Posterior vena cava (tissue), 2 donors: ENCODE measurements around the gene SERPINB6. TPM values are rescaled to one million over a fixed set of nuclear protein-coding genes. Genes with fewer than 3 reads are reported as not detected.
"Not testable (repeated sequence)": the region's sequence is repeated elsewhere in the genome, so short reads cannot be mapped to it uniquely, and the experiment has no call there.

Source experiments
- DNase-seq: peaks from one replicate; pipeline ENCODE4 v3.0.0-alpha.2; 2020; ENCODE audit warnings: low spot score
- intact Hi-C, 2 donors: fragments of 100-400 bp; cut with DNase I; formaldehyde crosslinking; loops; one replicate each; pipeline versions ENCODE4 v1.14.1 to v1.14.2; 2022 to 2023
- total RNA-seq, 2 donors: library from RNA; stranded (reverse); fragmentation: NEBNext Ultra II Directional; extraction: Animal tissue kit (Norgen Biotek cat#: 25700); gene quantifications; one replicate each; pipeline ENCODE4 v1.2.1, GENCODE V29; 2021
- donor health status: DM: yes; HTN: yes; CAD: no.
- donor health status: DM: yes; HTN: yes; CAD: no.

The SERPINB6 gene
- total RNA-seq, 2 donors from 2014 or later, result 90.7 to 98.3 TPM

DNA sequence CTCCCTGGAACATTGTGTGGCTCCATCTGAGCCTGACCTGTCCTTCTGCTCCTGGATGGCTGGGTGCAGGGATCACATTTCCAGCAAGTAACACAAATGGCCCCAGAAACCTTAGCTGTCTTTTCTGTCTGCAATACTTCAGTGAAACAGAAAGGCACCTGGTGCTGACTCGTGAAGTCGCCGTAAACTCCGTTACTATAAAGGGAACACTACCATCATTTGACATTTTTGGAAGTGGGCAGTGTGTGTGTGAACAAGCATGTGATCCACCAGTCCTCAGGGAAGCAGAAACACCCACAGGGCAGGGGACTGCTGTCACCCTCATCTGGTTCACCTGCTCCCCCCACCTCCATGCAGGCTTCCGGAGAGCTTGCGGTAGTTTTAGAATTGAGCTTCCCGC, 23.9 kb downstream of the SERPINB6 start:
- DNase-seq, result no peak
- intact Hi-C loops, result no loop called here

DNA sequence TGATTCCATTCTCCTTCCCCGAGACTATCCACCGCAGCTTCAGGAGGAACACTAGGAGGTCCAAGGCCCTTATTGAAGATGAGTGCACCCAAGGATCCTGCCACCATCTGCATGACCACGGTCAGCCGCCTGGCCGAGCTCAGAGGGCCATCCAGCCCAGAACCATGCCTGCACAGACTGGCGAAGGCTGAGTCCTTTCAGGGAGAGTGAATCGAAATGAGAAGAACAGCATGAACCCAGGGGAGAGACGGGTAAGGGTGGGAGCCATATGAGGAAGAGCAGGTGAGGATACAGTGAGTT, 26.3 kb downstream of the SERPINB6 start:
- intact Hi-C loops, result no loop called here
- DNase-seq, result no peak

GRCh38 chr6:2944405-2945152, 26.8 kb downstream of the SERPINB6 start:
- no peak for DNase-seq
- intact Hi-C loops, result no loop called here

DNA sequence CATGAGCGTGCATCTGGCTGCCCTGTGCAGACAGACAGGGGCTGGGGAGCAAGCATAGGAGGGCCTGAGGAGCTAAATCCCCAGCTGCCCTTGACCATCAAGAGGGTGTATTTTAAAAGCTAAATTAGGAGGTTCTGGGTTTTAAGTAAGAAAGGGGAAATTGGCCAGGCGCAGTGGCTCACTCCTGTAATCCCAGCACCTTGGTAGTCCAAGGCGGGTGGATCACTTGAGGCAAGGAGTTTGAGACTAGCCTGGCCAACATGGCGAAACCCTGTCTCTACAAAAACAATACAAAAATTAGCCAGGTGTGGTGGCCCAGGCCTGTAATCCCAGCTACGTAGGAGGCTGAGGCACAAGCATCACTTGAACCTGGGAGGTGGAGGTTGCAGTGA, 27.8 kb downstream of the SERPINB6 start:
- intact Hi-C loops, result no loop called here
- DNase-seq, result no peak

- DNase-seq, result no peak
- intact Hi-C loops, result no loop called here
Measured at GRCh38 chr6:2942914-2943563, 28.3 kb downstream of the SERPINB6 start.

- intact Hi-C loops, DNase-seq: not testable (repeated sequence)
Measured at GRCh38 chr6:2942116-2942515, 29.3 kb downstream of the SERPINB6 start.

DNA sequence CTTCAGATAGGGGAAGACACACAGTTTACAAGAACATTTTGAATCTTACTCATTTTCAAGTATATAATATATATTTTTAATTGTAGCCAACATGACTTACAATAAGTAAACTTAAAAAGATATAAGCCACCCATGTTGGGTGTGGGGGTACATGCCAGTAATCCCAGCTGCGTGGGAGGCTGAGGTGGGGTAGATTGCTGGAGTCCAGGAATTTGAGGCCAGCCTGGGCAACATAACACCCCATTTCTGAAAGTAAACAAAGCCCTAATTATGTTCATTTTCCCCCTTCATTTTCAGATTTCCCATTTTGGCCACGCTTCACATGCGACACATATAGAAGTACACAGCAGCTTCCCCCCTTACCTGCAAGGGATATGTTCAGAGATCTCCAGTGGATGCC, 30.5 kb downstream of the SERPINB6 start:
- DNase-seq, result no peak
- intact Hi-C loops, result no loop called here

- DNase-seq, result no peak
- intact Hi-C loops, result no loop called here
Measured at GRCh38 chr6:2940010-2940850, 31.1 kb downstream of the SERPINB6 start.

DNA sequence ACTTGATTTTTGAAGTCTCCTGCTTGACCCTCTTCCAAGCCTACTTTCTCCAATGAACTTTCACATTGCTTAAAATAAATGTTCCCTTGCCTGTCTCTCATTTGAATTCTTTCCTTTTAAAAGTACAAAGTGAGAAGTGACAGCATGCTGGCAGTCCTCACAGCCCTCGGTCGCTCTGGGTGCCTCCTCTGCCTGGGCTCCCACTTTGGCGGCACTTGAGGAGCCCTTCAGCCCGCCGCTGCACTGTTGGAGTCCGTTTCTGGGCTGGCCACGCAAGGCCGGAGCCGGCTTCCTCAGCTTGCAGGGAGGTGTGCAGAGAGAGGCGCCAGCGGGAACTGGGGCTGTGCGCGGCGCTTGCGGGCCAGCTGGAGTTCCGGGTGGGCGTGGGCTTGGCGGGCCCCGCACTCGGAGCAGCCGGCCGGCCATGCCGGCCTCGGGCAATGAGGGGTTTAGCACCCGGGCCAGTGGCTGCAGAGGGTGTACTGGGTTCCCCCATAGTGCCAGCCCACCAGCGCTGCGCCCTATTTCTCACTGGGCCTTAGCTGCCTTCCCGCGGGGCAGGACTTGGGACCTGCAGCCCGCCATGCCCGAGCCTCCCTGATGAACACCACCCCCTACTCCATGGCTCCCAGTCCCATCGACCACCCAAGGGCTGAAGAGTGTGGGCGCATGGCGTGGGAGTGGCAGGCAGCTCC, 31.9 kb downstream of the SERPINB6 start:
- no peak for DNase-seq
- intact Hi-C loops, result loop anchor here (10.0 kb wide), 2 partner anchors 85 to 145 kb away; no protein-coding TSS in a partner anchor

DNA sequence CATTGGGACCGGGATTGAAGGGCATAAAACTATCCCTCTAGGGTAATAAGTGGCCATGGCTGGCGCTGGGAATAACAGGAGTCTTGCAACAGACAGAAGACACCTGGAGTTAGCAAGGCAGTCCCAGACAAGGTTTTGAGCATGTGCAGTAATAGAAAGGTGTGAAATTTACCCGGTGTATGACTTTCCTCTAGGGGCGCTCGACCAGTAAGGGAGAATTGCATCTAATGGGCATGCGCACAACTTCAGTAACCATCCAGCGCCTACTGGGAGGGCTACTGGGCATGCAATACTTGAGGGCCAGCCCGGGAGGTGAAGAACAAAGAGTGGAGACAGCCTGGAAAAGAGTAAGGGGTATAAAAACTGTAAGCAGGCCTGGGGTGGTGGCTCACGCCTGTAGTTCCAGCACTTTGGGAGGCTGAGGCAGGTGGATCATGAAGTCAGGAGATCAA, 32.7 kb downstream of the SERPINB6 start:
- intact Hi-C loops, result loop anchor here (10.0 kb wide), 2 partner anchors 84 to 144 kb away; no protein-coding TSS in a partner anchor
- no peak for DNase-seq

GRCh38 chr6:2938004-2938631, 33.2 kb downstream of the SERPINB6 start:
- intact Hi-C loops, result loop anchor here (10.0 kb wide), 2 partner anchors 83 to 143 kb away; no protein-coding TSS in a partner anchor
- no peak for DNase-seq

DNA sequence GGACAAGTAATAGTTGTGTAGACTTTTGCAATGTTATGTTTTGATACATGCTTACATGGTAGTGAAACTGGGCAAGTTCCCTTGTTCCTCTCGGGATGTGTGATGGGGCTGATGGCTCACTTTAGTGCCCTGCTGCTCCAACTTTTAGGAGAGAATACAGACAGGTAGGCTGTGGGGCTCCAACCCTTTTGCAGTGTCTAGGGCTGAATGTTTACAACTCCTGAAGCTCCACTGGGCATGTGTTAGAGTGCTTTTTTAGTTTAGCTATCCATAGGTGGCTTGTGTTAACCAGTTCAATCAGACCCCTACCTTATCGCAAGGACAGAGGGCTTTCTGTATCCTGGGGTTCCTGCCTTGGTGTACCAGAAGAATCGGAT, 33.8 kb downstream of the SERPINB6 start:
- intact Hi-C loops, result loop anchor here (10.0 kb wide), 2 partner anchors 83 to 143 kb away; no protein-coding TSS in a partner anchor
- DNase-seq, result no peak

GRCh38 chr6:2935566-2936291, 35.6 kb downstream of the SERPINB6 start:
- intact Hi-C loops, result loop anchor here (10.0 kb wide), 2 partner anchors 81 to 141 kb away; no protein-coding TSS in a partner anchor
- no peak for DNase-seq

GRCh38 chr6:2934057-2934456, 37.3 kb downstream of the SERPINB6 start:
- DNase-seq, result no peak
- intact Hi-C loops, result loop anchor here (5.0 to 10.0 kb wide), 3 partner anchors 79 to 139 kb away; no protein-coding TSS in a partner anchor

GRCh38 chr6:2932911-2933310, 38.5 kb downstream of the SERPINB6 start:
- not testable (repeated sequence) for DNase-seq
- intact Hi-C loops, result loop anchor here (5.0 to 10.0 kb wide), 3 partner anchors 78 to 138 kb away; no protein-coding TSS in a partner anchor

DNA sequence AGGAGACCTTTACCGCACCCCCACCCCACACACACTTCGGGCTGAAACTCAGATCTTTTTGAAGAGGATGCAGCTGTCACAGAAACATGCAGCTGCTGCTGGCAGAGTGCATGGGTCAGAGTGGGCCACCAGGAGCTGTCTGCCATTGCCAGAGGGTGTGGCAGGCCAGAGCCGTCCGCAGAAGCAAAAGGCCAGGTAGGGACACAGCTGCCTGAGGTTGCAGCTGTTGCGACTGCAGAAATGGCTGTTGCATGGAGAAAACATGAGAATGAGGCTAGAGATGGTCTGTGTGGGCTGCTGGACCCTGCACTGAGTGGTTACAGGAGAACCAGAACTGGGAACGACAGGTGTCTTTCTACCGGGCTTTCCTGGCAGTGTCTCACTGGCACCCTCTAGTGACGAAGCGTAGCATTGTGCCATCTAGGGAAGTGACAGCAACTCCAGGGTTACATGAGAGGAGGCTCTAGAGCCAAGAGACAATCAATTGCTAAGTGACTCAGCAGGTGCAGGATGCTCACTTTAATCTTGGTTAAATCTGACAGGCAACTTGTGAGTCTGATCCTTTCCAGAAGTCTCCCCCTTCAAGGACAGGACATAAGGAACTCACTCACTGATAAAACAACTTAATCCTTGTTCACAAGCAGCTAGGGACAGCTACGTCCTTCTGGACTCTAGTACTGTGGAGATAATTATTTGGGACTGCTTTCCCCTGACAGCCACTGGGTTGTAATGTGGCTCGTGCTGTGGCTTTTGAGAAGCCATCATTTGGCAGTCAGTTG, 39.2 kb downstream of the SERPINB6 start:
- intact Hi-C loops, result loop anchor here (5.0 to 10.0 kb wide), 3 partner anchors 77 to 137 kb away; no protein-coding TSS in a partner anchor
- DNase-seq, result no peak

DNA sequence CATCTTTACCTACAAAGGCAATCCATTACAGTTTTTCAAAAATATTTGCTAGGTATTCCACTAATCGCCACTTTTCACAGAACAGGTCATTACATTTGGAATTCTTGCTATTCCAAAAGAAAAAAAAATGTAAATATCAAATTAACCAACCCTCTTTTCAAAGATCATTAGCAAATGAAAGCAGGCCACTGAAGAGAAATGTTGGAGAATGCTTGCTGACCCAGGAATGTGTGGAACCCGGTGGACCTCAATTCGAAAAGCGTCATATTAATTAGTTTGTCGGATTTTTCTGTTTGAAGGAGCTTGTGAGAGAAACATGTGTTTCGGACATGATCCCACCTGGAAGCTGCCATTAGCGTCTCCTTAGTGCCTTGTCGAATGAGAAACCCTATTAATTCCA, 40.3 kb downstream of the SERPINB6 start:
- no peak for DNase-seq
- intact Hi-C loops, result loop anchor here (5.0 to 10.0 kb wide), 3 partner anchors 76 to 136 kb away; no protein-coding TSS in a partner anchor
